ENCODE results near the gene RAB3GAP2.
"Not testable (repeated sequence)": the region's sequence is repeated elsewhere in the genome, so short reads cannot be mapped to it uniquely, and the experiment has no call there.

Gene RAB3GAP2

GRCh38 chr1:220283625-220284024 is 11.4 kb upstream of the RAB3GAP2 start:
- no peak for DNase-seq (ENCODE audit: low read depth)

- DNase-seq (ENCODE audit: low read depth): no peak
Measured at GRCh38 chr1:220281159-220281574, 8.9 kb upstream of the RAB3GAP2 start.

DNA sequence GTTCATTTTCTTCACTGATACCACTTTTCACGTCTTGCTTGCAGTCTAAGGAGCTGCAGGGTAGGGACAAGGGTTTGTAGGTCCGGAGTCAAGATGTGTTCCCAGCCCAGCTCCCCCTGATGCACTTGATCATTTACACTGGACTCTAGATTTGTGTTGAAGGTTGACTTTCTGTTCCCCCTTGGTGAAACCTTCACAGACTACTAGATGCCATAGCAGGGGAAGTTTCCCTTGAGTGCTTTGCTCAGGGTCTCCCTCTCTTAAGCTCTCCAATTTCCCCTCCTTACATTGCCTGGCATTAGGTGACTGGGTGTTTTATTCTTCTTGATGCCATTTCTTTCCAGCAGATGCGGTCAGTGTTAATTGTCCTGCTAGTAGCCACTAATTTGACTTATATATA is 8.0 kb upstream of the RAB3GAP2 start:
- DNase-seq (ENCODE audit: low read depth): no peak

GRCh38 chr1:220278991-220279390 is 6.7 kb upstream of the RAB3GAP2 start:
- DNase-seq (ENCODE audit: low read depth): no peak

- no peak for DNase-seq (ENCODE audit: low read depth)
Measured at GRCh38 chr1:220275430-220275829, 3.2 kb upstream of the RAB3GAP2 start.

DNA sequence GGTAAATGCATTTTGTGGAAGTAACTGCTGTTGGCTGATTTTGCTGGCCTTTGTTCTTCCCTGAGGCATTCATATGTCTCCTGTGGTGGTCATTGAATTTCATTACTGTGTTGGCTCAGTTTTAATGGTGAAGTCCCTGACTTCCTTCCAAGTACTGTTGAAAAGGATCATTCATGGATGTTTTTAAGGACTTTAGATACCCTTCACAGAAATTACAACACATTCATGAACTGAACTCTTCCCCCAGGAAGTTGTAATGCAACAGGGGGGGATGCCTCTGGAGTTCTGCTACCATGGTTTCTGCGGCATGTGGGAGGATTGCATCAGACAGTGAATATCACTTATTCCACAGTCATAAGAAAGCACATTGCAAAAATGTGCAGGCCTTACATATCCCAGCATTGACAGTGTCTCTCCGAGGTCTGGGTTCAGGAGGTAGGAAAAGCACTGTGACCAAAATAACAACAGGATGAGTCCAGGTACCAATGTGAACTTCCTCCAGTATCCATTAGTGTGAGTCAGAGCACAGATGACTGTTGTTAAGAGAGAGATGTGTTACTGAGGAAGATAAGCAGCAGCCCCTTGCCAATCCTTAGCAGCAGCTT is 2.1 kb upstream of the RAB3GAP2 start:
- no peak for DNase-seq (ENCODE audit: low read depth)

- DNase-seq (ENCODE audit: low read depth): no peak
Measured at GRCh38 chr1:220272841-220273090, 513 bp upstream of the RAB3GAP2 start.

GRCh38 chr1:220271706-220272046 is 577 bp downstream of the RAB3GAP2 start:
- no peak for DNase-seq (ENCODE audit: low read depth)

- DNase-seq (ENCODE audit: low read depth): no peak
Measured at GRCh38 chr1:220269036-220269435, 3.2 kb downstream of the RAB3GAP2 start.

- DNase-seq (ENCODE audit: low read depth): no peak
Measured at GRCh38 chr1:220267630-220268029, 4.6 kb downstream of the RAB3GAP2 start.

DNA sequence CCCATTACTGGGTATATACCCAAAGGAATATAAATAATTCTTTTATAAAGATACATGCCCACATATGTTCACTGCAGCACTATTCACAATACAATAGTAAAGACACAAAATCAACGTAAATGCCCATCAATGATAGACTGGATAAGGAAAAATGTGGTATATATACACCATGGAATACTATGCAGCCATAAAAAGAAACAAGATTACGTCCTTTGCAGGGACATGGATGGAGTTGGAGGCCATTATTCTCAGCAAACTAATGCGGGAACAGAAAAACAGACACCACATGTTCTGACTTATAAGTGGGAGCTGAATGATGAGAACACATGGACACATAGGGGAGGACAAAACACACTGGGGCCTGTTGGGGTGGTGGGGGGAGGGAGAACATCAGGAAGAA is 12.0 kb downstream of the RAB3GAP2 start:
- not testable (repeated sequence) for DNase-seq (ENCODE audit: low read depth)

- DNase-seq (ENCODE audit: low read depth): not testable (repeated sequence)
Measured at GRCh38 chr1:220259756-220260155, 12.5 kb downstream of the RAB3GAP2 start.

DNA sequence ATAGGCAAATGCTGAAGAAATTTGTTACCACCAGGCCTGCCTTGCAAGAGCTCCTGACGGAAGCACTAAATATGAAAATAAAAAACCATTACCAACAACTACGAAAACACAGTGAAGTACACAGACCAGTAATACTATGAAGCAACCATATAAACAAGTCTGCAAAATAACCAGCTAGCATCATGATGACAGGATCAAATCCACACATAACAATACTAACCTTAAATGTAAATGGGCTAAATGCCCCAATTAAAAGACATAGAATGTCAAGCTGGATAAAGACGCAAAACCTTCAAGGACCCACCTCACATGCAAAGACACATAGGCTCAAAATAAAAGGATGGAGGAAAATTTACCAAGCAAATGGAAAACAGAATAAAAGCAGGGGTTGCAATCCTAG is 16.1 kb downstream of the RAB3GAP2 start:
- not testable (repeated sequence) for DNase-seq (ENCODE audit: low read depth)

DNA sequence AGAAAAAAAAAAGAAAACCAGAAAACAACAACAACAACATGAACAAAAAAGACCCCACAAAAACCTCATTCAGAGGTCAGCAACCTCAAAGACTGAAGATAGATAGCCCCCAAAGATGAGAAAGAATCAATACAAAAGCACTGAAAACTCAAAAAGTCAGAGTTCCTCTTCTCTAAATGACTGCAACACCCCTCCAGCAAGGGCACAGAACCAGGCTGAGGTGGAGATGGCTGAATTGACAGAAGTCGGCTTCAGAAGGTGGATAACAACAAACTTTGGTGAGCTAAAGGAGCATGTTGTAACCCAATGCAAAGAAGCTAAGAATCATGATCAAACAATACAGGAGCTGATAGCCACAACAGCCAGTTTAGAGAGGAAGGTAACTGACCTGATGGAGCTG is 17.0 kb downstream of the RAB3GAP2 start:
- no peak for DNase-seq (ENCODE audit: low read depth)

DNA sequence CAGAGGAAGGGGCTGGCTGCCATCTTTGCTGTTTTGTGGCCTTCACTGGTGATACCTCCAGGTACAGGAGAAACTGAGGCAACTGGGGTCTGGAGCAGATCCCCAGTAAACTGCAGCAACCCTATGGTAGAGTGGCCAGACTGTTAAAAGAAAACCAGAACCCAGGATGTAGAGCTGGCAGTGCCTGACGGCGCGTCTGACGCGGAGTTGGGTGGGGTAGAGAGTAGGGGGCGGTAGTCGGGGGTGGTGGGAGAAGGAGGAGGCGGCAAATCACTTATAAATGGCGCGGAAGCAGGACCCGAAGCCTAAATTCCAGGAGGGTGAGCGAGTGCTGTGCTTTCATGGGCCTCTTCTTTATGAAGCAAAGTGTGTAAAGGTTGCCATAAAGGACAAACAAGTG is 19.0 kb downstream of the RAB3GAP2 start:
- DNase-seq (ENCODE audit: low read depth): not testable (repeated sequence)

- DNase-seq (ENCODE audit: low read depth): no peak
Measured at GRCh38 chr1:220251272-220251671, 21.0 kb downstream of the RAB3GAP2 start.

DNA sequence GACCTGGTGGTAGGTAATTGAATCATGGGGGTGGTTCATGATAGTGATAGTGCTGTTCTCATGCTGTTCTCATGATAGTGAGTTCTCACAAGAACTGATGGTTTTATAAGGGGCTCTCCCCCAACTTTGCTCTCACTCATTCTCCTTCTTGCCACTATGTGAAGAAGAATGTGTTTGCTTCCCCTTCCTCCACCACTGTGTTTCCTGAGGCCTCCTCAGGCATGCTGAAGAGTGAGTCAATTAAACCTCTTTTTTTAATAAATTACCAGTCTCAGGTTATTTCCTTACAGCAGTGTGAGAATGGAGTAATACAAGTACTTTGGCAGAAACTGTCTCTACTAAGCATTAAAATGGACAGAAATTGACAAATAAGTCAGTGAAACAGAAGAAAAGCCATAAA is 21.6 kb downstream of the RAB3GAP2 start:
- no peak for DNase-seq (ENCODE audit: low read depth)

DNA sequence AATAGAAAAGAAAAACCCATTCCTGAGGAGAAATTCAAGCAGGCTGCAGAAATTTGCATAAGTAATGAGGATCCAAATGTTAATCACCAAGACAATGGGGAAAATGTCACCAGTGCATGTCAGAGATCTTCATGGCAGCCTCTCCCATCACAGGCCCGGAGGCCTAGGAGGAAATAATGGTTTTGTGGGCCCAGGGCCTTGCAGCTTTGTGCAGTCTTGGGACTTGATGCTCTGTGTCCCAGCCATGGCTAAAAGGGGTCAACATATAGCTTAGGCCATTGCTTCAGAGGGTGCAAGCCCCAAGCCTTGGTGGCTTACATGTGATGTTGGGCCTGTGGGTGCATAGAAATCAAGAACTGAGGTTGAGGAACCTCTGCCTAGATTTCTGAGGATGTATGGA is 22.7 kb downstream of the RAB3GAP2 start:
- DNase-seq (ENCODE audit: low read depth): no peak

- not testable (repeated sequence) for DNase-seq (ENCODE audit: low read depth)
Measured at GRCh38 chr1:220248715-220249265, 23.5 kb downstream of the RAB3GAP2 start.

GRCh38 chr1:220245900-220246299 is 26.4 kb downstream of the RAB3GAP2 start:
- DNase-seq (ENCODE audit: low read depth): not testable (repeated sequence)

- DNase-seq (ENCODE audit: low read depth): no peak
Measured at GRCh38 chr1:220243947-220244346, 28.3 kb downstream of the RAB3GAP2 start.

DNA sequence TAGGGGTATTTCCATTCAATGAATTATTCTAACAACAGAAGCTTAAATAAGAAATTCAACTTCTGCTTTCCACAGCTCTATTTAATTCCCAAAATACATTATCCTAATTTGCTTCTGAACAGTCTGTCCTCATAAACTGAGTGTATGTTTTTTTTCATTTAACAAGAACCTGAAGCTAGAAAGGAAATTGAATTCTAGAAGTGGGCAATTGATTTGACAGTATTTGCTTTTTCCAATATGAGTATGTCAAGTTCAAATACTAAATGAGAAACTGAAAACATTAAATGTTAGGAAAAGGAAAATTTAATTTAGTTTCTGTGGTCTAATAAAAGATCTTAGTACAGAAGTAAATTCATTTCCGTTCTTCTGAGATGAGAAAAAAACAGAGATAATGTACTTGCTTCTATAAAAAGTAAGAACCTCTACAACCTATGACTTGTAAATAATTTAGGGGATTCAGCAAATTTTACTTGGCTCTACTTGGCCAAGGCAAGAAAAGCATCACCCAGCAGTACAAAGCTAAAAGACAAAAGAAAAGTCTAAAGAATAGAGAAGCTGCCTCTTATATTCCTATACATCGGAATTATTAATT is 31.1 kb downstream of the RAB3GAP2 start:
- DNase-seq (ENCODE audit: low read depth): no peak

DNA sequence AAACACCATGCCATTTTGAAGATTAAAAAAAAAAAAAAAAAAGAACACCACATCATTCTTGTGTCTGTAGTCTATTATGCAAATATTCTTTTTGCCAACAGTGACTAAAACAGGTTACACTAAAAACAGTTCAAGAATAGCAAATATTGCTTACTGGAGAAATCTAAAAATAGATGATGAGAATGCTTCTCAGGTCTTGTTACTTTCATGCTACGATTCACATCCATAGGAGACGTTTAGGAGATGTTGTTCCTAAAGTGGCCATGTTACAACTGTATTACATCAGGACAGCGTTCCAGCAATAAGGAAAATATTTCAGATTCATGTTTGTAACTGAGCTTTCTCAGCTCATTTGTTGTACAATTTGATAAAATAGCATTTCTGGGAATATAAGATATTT is 32.3 kb downstream of the RAB3GAP2 start:
- DNase-seq (ENCODE audit: low read depth): no peak

DNA sequence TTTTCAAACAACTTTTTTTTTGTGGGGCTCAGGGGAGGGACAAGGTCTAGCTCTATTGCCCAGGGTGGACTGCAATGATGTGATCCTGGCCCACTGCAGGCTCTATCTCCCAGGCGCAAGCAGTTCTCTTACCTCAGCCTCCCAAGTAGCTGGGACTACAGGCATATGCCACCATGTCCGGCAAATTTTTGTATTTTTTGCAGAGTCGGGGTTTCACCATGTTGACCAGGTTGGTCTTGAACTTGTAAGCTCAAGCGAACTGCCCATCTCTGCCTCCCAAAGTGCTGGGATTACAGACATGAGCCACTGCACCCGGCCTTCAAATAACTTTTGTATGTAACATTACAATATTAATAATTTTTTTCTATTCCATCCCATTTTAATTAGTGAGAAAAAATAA is 33.0 kb downstream of the RAB3GAP2 start:
- DNase-seq (ENCODE audit: low read depth): no peak
